Measurements from ENCODE around the gene PEF1.

PEF1 gene

DNA sequence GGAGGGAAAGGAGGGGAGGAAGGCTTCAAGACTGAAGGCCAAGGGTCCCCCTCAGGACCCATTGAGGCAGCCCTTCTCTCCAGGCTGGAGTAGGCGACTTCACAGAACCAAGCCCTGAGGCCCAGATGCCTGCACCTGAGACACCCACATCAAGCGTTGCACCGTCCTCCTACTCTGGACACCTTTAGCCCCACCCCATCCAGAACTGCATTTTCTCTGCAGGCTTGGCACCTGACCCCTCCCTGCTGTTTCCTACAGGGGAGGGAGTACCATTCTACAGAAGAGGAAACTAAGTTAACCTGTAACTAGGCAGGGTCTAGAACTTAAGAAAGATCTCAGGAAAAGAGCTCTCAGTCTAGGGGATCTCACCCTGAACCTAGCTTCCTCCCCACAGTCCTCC is 12.0 kb downstream of the PEF1 start:
- no peak for DNase-seq

DNA sequence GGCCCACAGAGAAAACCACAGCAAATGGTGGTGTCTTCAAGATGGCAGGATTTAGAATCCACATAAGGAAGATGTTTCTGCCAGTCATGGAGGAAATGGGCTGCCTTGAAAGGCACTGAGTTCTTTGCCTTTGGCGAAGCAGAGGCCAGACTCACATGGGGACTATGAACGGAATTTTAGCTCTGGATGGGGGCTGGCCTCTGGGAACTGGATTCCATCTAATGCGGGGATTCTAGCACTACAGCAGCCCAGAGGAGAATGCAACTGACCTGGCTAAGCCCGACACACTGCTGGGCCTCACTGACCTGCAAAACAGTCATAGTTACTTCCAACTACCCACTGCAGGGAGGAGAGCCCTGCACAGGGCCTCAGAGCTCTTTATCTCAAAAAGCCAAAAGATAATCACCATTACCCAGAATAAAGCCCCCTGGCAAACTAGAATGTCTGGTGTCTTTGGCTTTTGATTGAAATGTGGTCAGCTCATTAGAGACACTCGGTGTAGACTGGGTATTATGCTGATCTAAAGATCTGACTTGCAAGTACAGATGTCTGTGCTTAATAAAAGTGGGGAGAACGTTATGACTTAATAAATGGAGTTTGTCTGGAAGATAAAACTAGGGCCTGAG is 15.6 kb downstream of the PEF1 start:
- no peak for DNase-seq

DNA sequence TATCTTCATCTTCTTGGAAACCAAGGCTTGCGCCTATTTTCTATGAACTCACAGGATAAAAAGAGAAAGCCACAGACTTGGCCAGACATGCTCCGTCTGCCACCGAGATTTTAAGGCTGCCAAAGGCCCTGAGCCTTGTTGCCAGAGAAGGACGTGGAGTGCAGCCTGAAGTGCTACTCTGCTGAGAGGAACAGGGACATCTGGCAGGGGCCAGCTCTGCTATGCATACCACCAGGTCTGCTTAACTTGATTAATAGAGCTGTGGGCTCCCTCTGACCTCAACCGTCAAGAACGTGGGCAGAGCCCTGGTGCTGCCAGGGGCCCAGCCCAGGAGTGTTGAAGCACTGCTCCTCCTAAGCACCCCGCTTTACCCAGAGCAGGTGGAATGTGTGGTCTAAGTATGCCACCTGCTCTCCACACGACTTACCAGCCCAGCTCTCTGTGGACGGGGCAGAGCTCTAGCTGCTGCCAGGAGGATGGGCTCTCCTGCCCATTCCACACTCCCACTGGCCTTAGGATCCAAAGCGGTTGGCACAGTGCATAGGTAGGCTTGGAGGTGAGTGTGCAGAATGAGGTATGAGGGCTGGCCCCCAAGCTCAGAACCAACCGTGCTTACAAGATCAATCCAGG is 16.6 kb downstream of the PEF1 start:
- DNase-seq: peak in 20 of 56 donors; percentile 8 to 66 (median 33)

DNA sequence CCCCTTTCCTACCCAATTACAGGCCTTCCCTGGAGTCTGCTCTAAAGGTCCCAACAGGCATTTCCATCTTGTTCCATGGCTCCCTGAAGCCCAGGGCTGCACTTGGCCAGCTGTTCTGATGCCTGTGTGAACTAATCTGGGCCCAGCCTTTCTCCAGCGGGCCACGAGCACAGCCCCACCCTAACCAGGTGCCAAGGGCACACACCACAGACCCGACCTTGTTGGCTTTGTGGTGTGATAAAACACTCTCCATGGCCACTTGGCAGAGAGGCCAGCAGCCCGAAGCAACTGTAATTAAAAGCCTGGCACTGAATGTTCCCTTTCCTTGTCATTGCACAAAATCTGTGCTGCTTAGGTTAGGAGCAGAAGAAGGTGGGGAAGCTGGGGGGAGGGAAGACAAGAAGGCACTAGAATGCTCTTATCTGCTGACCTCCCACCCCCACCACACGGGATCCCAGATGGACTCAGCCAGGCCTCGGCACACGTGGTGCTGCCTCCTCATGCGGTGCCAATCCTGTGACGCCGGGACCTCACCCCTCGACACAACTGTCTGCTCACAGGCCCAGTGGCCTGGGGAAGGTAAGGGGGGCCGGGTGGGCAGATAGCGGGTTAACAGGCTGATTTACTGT is 17.3 kb downstream of the PEF1 start:
- DNase-seq: peak in 15 of 56 donors; percentile 23 to 66 (median 35)

DNA sequence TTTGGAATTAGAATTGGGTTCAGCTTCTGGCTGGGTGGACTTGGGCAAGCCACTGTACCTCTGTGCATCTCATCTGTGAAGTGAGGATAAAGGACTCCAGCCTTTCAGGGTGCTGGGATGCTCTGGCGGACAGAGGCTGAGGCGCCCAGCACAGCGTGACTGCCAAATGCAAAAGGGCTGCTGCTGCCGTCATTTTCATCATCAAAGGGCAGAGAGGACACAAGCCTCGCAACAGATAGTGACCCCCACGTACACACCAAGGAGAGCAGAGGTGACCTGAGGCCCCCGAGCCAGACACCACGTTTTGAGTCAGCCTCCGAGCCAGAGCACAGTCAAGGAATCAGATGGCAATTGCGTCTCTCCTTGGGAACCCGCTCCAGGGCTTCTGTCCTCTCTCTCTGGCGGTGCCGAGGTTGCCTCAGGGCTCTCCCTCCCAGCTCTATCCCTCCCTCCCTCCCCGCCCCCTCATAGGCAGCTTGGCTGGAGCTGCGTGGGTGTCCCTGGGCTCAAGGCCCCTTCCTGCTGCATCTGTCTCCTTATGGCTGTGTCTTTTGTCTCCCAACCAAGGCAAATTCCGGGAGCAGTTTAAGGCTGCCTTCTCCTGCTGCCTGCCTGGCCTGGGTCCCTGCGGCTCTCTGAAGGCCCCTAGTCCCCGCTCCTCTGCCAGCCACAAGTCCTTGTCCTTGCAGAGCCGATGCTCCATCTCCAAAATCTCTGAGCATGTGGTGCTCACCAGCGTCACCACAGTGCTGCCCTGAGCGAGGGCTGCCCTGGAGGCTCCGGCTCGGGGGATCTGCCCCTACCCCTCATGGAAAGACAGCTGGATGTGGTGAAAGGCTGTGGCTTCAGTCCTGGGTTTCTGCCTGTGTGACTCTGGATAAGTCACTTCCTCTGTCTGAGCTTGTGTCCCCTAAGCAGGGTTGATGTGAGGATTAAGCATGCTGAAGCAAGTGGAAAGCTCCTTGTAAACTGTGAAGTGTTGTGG is 18.2 kb downstream of the PEF1 start:
- DNase-seq: peak in 8 of 56 donors; percentile 12 to 30 (median 21)

DNA sequence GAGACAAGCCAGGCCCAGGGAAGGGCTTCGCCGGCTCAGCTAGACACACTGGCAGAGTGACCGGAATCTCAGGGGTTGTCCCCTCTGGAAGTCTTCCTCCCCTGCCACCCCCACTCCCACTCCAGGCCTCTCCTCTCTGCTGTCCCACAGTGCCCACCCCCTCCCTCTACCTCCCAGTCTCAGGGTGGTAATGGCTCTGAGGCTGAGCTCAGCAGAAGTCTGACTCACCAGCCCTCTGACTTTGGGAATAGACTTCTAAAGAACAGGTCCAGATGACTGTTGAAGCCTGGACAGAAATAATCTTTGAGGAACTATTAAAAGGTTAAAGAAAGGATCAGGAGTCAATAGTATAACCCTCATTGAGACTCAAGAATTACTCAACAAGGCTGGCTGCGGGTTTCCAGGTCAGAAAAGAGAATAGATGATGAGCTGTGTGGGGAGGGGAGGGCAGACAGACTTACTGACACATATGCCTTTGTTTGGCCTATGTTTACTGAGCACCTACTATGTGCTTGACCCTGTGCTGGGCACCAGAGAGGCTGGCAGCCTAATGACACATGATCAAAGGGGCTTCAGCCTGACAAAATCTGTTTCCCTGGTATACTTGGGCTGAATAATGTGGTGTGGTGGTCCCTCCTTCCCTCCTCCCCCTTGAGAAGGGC is 19.0 kb downstream of the PEF1 start:
- DNase-seq: no peak

DNA sequence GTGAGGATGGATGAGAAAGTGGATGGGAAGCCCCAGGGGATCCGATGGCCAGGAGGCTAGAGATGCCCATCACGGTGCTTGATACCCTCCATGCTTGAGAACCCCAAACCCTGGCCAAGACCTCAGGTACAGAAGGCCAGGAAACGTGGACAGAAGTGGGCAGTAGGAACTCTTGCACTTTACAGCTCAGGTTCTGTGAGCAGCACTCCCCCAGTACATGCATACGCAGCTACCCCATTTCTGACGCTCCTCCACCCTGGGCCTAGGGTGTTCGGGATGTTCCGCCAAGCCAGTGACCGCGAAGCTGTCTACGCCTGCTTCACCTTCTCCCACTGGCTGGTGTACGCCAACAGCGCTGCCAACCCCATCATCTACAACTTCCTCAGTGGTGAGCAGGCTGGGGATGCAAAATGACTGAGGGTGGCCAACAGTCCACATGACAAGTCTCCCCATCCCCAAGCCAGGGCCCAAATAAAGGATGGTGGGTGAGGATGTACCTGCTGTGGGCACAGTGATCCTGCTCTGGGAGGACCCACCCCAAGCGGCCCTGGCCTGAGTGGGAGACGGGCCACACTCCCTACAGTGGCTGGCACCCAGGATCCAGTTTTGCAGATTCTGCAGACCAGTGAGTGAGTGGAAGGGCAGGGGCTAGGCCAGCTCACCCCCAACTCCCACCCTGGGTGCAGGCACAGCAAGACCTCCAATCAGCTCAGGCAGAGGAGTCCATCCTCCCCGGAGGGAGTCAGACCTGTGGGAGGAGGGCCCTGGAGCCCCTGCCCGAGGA is 19.8 kb downstream of the PEF1 start:
- no peak for DNase-seq

DNA sequence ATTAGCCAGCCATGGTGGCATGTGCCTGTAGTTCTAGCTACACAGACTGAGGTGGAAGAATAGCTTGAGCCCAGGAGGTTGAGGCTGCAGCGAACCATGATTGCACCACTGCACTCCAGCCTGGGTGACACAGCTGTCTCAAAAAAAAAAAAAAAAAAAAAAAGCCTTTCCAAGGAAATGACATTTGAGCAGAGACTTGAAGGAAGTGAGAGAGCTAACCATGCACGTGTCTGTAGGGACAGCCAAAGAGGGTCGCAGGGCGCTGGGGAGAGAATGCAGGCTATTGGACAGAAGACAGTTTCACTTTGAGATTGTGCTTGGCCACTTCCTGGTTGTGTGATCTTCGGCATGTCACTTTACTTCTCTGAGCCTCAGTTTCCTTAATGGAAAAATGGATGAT is 20.4 kb downstream of the PEF1 start:
- no peak for DNase-seq

DNA sequence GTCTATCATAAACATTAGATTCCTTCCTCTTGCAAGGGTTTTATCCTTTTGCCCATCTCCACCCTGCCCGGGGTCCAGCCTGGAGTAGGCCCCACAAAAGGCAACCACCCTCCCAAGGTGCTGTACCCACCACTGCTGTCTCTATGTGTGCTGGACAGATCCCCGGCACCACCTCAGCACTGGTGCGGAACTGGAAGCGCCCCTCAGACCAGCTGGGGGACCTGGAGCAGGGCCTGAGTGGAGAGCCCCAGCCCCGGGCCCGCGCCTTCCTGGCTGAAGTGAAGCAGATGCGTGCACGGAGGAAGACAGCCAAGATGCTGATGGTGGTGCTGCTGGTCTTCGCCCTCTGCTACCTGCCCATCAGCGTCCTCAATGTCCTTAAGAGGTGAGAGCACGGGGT is 21.3 kb downstream of the PEF1 start:
- DNase-seq: no peak

DNA sequence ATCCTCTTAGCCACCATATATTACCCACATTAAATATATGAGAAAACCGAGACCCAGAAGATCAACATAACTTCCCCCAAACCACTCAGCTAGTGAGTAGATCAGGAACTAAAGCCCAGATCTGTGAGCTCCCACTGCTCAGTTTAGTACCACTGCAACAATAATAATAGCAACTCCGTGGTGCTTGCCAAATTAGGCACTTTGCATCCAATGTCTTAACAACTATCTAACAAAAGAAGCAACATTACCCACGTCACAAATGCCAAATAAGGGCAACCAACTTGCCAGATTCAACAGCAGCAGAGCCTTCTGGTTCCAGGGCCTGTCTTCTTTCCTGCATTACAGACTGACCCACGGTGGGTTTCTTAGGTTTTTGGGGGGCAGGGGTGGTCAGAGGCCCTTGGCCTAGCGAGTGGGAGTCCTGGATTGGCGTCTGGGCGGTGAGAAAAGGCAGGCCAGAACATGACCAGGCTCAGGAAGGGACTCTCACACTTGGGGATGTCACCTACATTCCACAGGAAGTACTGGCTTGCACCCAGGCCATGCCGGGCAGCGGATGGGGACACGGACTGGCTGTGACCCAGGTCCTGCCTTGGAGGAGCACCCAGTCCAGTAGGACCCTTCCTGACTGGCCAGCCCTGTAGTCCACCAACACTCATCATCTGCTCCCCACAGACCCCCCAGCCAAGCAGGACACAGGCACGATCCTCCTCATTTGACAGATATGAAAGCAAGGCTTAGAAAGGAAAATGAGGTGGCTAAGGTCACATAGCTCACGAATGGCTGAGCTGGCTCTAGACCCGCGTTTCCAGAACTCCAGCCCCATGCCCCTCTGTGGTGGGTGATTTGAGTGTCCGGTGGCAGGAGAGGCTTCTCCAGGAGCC is 22.6 kb downstream of the PEF1 start:
- DNase-seq: peak in 1 of 56 donors; percentile 65

DNA sequence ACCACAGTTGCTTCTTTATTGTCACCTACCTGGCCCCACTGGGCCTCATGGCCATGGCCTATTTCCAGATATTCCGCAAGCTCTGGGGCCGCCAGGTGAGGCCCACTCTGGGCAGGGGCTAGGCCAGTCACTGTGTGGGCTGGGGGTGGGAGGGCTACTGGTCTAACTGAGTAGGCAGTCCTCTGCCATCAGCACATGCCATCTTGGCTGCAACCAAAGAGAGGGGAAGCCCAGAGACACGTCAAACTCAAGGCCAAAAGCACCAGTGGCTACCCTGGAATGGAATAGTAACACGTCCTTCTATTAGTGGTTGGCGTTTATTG is 23.2 kb downstream of the PEF1 start:
- DNase-seq: peak in 1 of 56 donors; percentile 22

DNA sequence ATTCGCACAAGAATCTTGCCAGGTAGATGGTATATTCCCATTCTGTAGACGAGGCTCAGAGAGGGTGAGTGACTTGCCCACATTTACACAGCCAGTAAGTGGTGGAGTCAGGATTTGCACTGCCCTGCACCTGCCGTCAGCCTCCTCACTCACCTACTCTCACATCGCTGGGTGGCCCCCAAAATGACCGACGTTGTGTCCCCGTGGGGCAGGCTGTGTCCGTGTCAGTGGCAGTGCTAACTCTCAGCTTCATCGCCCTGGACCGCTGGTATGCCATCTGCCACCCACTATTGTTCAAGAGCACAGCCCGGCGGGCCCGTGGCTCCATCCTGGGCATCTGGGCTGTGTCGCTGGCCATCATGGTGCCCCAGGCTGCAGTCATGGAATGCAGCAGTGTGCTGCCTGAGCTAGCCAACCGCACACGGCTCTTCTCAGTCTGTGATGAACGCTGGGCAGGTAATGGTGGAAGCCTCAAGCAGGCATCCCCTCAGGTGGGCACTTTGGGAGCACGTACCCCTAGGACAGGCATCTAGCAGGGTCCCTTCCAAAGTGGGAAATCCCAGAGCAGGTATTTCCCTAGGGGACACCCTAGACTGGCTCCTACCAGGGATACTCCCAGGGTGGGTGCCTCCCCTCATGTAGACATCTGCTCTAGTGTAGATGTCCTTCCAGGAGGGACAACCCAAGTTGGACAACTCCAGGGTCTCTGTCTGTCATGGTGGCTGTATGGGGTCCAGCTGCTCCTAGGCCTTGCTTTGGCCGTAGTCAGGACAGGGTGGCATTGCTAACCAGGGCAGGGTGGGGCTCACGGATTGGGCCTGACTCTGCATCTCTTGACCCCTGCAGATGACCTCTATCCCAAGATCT is 23.8 kb downstream of the PEF1 start:
- no peak for DNase-seq

DNA sequence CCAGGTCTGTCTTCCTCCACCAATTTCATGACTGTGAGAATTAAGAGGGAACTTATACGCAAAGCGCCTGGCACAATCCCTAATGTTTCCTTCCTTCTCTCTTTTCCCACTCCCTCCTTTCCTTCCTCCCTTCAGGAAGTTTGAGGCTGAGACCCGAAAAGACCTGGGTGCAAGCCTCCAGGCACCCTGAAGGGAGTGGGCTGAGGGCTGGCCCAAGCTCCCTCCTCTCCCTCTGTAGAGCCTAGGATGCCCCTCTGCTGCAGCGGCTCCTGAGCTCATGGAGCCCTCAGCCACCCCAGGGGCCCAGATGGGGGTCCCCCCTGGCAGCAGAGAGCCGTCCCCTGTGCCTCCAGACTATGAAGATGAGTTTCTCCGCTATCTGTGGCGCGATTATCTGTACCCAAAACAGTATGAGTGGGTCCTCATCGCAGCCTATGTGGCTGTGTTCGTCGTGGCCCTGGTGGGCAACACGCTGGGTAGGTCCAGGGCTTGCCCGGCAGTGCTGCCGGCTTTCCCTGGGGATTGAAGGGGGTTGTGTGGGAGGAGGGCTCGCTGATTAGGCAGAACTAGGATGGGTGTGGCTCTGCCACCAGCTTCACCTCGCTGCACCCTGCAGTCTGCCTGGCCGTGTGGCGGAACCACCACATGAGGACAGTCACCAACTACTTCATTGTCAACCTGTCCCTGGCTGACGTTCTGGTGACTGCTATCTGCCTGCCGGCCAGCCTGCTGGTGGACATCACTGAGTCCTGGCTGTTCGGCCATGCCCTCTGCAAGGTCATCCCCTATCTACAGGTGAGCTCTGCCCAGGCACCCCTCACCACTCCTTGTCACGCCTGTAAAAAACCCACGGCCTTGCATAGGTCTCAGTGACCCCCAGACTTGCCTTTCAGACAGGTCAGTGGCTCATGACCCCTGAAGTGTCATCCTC is 25.5 kb downstream of the PEF1 start:
- no peak for DNase-seq

DNA sequence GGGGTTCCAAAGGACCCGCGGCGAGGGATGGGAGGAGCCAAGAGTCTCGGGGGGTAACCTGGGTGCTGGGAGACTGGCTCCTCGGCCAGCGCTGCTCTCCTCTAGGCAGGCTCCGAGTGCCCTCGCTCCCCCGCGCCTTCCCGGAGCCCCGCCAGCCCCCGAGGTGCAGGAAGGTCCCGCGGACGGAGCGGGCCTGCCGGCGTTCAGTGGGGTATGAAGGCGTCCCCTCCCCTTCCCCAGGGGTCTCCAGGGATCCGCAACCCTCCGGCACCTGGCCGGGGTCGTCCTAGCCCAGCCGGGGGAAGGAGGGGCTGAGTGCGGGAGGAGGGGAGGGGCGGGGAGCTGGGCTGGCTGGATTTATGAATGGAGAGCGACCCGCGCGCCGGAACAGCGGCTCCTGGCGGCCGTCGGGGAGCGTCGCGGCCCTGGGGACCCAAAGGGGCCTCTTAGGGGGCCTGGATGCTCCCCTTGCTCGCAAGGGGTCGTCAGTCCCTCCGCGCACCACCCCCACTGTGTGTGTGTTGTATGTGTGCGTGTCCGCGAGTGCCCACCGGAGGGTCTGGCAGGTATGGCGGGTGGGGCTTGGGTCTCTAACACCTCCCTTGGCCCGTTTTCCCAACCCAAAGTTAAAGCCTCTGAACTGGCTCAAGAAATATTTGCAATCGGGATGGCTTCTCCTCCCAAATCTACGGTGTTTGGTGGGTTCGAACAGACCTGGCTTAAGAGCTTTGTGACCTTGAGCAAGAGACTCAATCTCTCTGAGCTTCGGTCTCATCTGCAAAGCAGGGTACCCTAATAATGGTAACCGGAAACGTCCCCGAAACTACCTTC is 26.5 kb downstream of the PEF1 start:
- peak in 2 of 56 donors; percentile 7 to 36 for DNase-seq

DNA sequence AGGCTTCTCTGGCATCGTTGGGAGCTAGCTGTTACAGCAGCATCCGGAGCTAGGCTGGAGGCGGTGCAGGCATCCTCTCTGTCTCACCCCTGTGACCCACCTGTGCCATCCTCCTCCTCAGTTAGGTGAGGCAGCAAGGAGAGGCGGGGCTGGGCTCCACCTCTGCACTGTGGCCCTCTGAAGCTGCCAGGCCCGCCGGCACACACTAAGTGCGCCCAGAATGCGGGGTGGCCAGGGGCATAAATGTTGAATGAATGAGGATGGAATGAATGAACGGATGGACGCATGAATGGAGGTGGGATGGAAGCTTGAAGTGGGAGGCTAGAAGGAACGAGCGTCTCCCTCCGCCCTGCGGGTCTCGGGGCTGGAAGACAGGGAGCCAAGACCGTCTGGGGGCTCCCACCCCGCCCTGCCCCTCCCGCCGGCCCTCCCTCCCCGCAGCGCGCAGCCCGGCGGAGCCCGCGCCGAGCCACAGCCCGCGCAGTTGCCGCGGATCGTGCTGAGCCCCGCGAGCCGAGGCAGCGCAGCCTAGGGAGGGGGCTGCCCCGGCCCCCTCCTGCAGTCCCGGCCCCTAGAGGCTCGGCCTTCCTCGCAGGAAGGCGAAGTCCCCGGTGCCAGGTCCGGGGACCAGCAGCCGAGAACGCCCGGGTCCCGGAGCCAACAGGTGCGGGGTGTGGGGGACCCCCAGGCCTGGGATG is 27.3 kb downstream of the PEF1 start, which contains the start of gene HCRTR1:
Gene HCRTR1 (plus strand): TSS at position 472 of the 698 bp plus-strand sequence. CDS start 1,504 bp downstream, outside the sequence.
- DNase-seq: no peak

Data from amygdala (tissue), 56 donors.